PFSK-1 (cell line): Measurements from ENCODE around the gene SLC24A4.

Source experiments
- FOXP2 ChIP-seq: optimal IDR thresholded peaks from 2 replicates; pipeline ENCODE3; 2011; ENCODE audit warnings: borderline replicate concordance, control low read depth, inconsistent platforms; ENCODE audit not compliant: insufficient read depth; ENCODE audit errors: extremely low read length, extremely low read depth
- POLR2AphosphoS5 ChIP-seq: IDR thresholded peaks from 2 replicates; pipeline ENCODE4 v1.6.1; 2012; ENCODE audit warnings: low read depth, mild to moderate bottlenecking, control low read depth, low read length, moderate library complexity
- REST ChIP-seq, 2 experiments: IDR thresholded peaks; 2 replicates each; pipeline versions ENCODE4 v1.6.1 to v1.8.0; 2011 to 2012; ENCODE audit warnings: low read depth in 2 of 2, low read length in 2 of 2, control low read depth in 1 of 2, inconsistent platforms in 1 of 2, mild to moderate bottlenecking in 1 of 2, moderate library complexity in 1 of 2; ENCODE audit not compliant: insufficient read depth in 1 of 2
- SIN3A ChIP-seq: IDR thresholded peaks from 2 replicates; pipeline ENCODE4 v1.6.1; 2012; ENCODE audit warnings: mild to moderate bottlenecking, low read length, moderate library complexity, borderline replicate concordance; ENCODE audit not compliant: insufficient read depth
- TAF1 ChIP-seq: IDR thresholded peaks from 2 replicates; pipeline ENCODE4 v1.6.1; 2012; ENCODE audit warnings: low read length, control low read depth, borderline replicate concordance; ENCODE audit not compliant: insufficient read depth

SLC24A4 gene

GRCh38 chr14:92425101-92425500 lies 102.1 kb downstream of the SLC24A4 start:
- no peak for TF ChIP-seq POLR2AphosphoS5
- no peak for TF ChIP-seq TAF1
- no peak for TF ChIP-seq FOXP2
- TF ChIP-seq REST (IDR thresholded peaks at IDR 0.05; ENCODE audit: insufficient read depth in 1 of 2, low read depth in 2 of 2, low read length in 2 of 2), result no peak
- TF ChIP-seq SIN3A, result no peak

- no peak for TF ChIP-seq FOXP2
- no peak for TF ChIP-seq REST (IDR thresholded peaks at IDR 0.05; ENCODE audit: insufficient read depth in 1 of 2, low read depth in 2 of 2, low read length in 2 of 2)
- TF ChIP-seq SIN3A, result no peak
- no peak for TF ChIP-seq TAF1
- no peak for TF ChIP-seq POLR2AphosphoS5
These were observed 103.3 kb downstream of the SLC24A4 start for GRCh38 chr14:92426237-92426636.

- TF ChIP-seq FOXP2 (no peak), REST (IDR thresholded peaks at IDR 0.05; ENCODE audit: insufficient read depth in 1 of 2, low read depth in 2 of 2, low read length in 2 of 2) (no peak), POLR2AphosphoS5 (no peak), SIN3A (no peak), TAF1 (no peak)
These were observed 104.1 kb downstream of the SLC24A4 start for GRCh38 chr14:92427096-92427495.

GRCh38 chr14:92430686-92431085 lies 107.7 kb downstream of the SLC24A4 start:
- TF ChIP-seq TAF1, result no peak
- TF ChIP-seq FOXP2, result no peak
- TF ChIP-seq SIN3A, result no peak
- TF ChIP-seq POLR2AphosphoS5, result no peak
- TF ChIP-seq REST (IDR thresholded peaks at IDR 0.05; ENCODE audit: insufficient read depth in 1 of 2, low read depth in 2 of 2, low read length in 2 of 2), result no peak

GRCh38 chr14:92431199-92431725 lies 108.3 kb downstream of the SLC24A4 start:
- TF ChIP-seq SIN3A, result no peak
- TF ChIP-seq FOXP2, result no peak
- TF ChIP-seq TAF1, result no peak
- no peak for TF ChIP-seq REST (IDR thresholded peaks at IDR 0.05; ENCODE audit: insufficient read depth in 1 of 2, low read depth in 2 of 2, low read length in 2 of 2)
- TF ChIP-seq POLR2AphosphoS5, result no peak
